Aorta (tissue), 5 donors: ENCODE data around the gene DMAP1. TPM values are rescaled to one million over a fixed set of nuclear protein-coding genes. Genes with fewer than 3 reads are reported as not detected.

ENCODE experiments used
- ATAC-seq: fragments of 200-7000 bp; cut with Tn5 transposase; one replicate; pipeline ENCODE4 v1.9.1; 2022; ENCODE audit warnings: moderate library complexity; ENCODE audit not compliant: low FRiP score
- DNase-seq, 2 donors: peaks; one replicate each; pipeline ENCODE4 v3.0.0-alpha.2; 2020
- H3K27ac ChIP-seq, 2 donors: one replicate each; pipeline ENCODE4 v1.5.1; 2013; ENCODE audit warnings: low read length in 2 of 2, mild to moderate bottlenecking in 2 of 2, moderate library complexity in 2 of 2, control low read depth in 1 of 2, inconsistent platforms in 1 of 2, low read depth in 1 of 2
- H3K27me3 ChIP-seq, 2 donors: one replicate each; pipeline ENCODE4 v1.6.1; 2013; ENCODE audit warnings: control low read depth in 1 of 2, low read length in 1 of 2, mild to moderate bottlenecking in 1 of 2, moderate library complexity in 1 of 2; ENCODE audit not compliant: insufficient read depth in 2 of 2, control insufficient read depth in 1 of 2
- H3K36me3 ChIP-seq, 2 donors: one replicate each; pipeline ENCODE4 v1.6.1; 2013; ENCODE audit warnings: control low read depth in 1 of 2, low read length in 1 of 2, mild to moderate bottlenecking in 1 of 2; ENCODE audit not compliant: insufficient read depth in 2 of 2, control insufficient read depth in 1 of 2
- H3K4me1 ChIP-seq, 2 donors: one replicate each; pipeline ENCODE4 v1.6.1; 2013; ENCODE audit warnings: low read length in 2 of 2, control low read depth in 1 of 2, mild to moderate bottlenecking in 1 of 2, moderate library complexity in 1 of 2; ENCODE audit not compliant: insufficient read depth in 2 of 2, control insufficient read depth in 1 of 2
- H3K4me3 ChIP-seq, 2 donors: one replicate each; pipeline ENCODE4 v1.5.1; 2013; ENCODE audit warnings: low read length in 2 of 2, control low read depth in 1 of 2, mild to moderate bottlenecking in 1 of 2
- H3K9me3 ChIP-seq: one replicate; pipeline ENCODE4 v1.6.1; 2013; ENCODE audit warnings: mild to moderate bottlenecking, low read length; ENCODE audit not compliant: control insufficient read depth
- WGBS, 2 donors: extraction: QIAGEN DNeasy Blood & Tissue Kit; methylation state at CpG; one replicate each; pipeline ENCODE4 v1.1.7; 2013; 5-methylcytosine and 5-hydroxymethylcytosine counted together
- intact Hi-C, 2 donors: fragments of 100-400 bp; cut with DNase I; formaldehyde crosslinking; loops; one replicate each; pipeline versions ENCODE4 v1.14.2 to v1.15.0; 2022
- polyA plus RNA-seq, 2 donors: library from polyadenylated mRNA; stranded (reverse); fragments of 200-250 nt; gene quantifications; one replicate each; pipeline ENCODE4 v1.2.3, GENCODE V29; 2013
- total RNA-seq, 2 donors: library from RNA; stranded (reverse); fragmentation: NEBNext Ultra II Directional; extraction: Animal tissue kit (Norgen Biotek cat#: 25700); gene quantifications; one replicate each; pipeline ENCODE4 v1.2.1, GENCODE V29; 2021
- donor health status: healthy with polysubstance abuse.
- donor health status: Bipolar disorder and iron deficiency.
- donor health status: DM: no; HTN: no; CAD: no.
- donor health status: DM: no; HTN: no; CAD: no.
- donor health status: DM: yes; HTN: yes; CAD: no.

Gene DMAP1
- total and polyA plus RNA-seq, 4 donors: 21.8 to 134 (median 33.3) TPM

DNA sequence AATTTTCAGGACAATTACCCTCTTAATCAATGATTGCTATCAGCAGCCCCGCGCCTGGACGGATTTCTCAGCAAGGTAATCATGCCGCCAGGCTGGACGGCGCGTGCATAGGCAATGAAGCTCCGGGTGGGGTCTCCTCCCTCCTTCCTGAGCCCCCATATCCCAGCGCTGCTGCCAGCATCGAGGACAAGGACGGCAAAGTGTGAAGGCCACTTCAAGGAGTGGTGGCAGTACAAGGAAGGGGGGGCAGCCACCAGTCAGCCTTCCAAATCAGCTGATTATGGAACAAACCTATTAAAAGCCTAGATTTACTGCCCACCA lies 51.1 kb downstream of the DMAP1 start:
- H3K27ac ChIP-seq: no peak overlapping the region
- no peak overlapping the region for H3K4me3 ChIP-seq
- no peak for ATAC-seq
- WGBS, 2 donors: 94 to 96% methylated on average over 11 of the region's 11 CpGs
- H3K4me1 ChIP-seq: no peaks in the 10 kb centered on the region
- no peaks in the 10 kb centered on the region for H3K9me3 ChIP-seq
- no peaks in the 10 kb centered on the region for H3K36me3 ChIP-seq
- intact Hi-C loops: no loop called here
- DNase-seq: no peak
- no peaks in the 10 kb centered on the region for H3K27me3 ChIP-seq

DNA sequence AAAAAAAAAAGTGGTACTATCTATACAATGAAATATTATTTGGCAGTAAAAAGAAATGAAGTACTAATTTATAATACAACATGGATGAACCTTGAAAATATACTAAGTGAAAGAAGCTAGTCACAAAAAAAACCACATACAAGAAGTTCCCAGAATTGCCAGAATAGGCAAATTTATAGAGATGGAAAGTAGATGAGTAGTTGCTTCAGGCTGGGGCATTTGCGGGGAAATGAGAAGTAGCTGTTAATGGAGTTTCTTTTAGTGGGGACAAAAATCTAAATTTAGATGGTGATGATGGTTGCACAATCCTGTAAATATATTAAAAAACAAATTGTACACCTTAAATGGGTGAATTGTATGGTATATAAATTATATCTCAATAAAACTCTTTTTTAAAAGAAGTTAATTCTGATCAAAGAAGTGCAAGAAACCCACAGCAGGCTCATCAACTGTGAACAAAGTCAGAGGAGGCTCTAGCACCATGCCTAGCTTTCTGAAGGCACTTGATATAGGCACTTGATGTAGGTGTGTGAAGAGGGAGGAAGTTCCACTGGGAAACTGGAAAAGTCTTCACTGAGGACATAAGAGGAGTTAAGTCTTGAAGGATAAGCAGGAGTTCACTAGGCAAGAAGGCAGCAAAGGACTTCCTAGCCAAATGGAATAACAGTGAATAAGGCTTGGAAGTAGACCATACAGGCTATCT lies 52.5 kb downstream of the DMAP1 start:
- H3K27ac ChIP-seq: no peak overlapping the region
- WGBS, 2 donors: 93 to 100% methylated on average over 1 of the region's 1 CpG
- no peaks in the 10 kb centered on the region for H3K27me3 ChIP-seq
- no peak overlapping the region for H3K4me3 ChIP-seq
- intact Hi-C loops: no loop called here
- H3K36me3 ChIP-seq: no peaks in the 10 kb centered on the region
- ATAC-seq: no peak
- DNase-seq: no peak
- no peaks in the 10 kb centered on the region for H3K9me3 ChIP-seq
- no peaks in the 10 kb centered on the region for H3K4me1 ChIP-seq

GRCh38 chr1:44266400-44267344 lies 53.4 kb downstream of the DMAP1 start:
- 93 to 96% methylated on average over 6 of the region's 6 CpGs for WGBS, 2 donors
- no peaks in the 10 kb centered on the region for H3K9me3 ChIP-seq
- intact Hi-C loops: no loop called here
- no peaks in the 10 kb centered on the region for H3K27me3 ChIP-seq
- ATAC-seq (no peak), DNase-seq (no peak)
- no peak overlapping the region for H3K27ac ChIP-seq
- H3K4me3 ChIP-seq: no peak overlapping the region
- no peaks in the 10 kb centered on the region for H3K36me3 ChIP-seq
- H3K4me1 ChIP-seq: no peaks in the 10 kb centered on the region

DNA sequence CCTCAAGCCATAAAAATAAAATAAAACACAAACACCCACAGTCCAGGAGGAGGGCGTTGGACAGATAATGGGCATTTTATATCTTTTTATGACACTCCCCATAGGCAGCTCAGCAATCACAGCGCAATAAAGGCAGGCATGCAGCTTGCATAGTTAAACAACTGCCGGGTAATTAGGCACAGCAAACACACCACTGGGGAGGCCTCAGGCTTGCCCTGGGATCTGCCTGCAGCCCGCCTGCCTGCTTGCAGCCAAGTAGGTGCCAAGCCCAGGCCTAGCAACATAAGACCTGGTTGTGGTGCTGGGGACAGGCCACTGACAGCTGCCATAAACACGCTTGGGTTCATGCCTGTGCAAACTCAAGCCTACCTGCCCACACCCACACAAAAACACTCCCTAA lies 54.2 kb downstream of the DMAP1 start:
- Histone ChIP-seq H3K4me1 (no peaks in the 10 kb centered on the region), H3K4me3 (no peak overlapping the region), H3K9me3 (no peaks in the 10 kb centered on the region), H3K27me3 (no peaks in the 10 kb centered on the region), H3K36me3 (no peaks in the 10 kb centered on the region), H3K27ac (no peak overlapping the region)
- WGBS, 2 donors: 96 to 98% methylated on average over 5 of the region's 5 CpGs
- ATAC-seq (no peak), DNase-seq (no peak)
- intact Hi-C loops: no loop called here

DNA sequence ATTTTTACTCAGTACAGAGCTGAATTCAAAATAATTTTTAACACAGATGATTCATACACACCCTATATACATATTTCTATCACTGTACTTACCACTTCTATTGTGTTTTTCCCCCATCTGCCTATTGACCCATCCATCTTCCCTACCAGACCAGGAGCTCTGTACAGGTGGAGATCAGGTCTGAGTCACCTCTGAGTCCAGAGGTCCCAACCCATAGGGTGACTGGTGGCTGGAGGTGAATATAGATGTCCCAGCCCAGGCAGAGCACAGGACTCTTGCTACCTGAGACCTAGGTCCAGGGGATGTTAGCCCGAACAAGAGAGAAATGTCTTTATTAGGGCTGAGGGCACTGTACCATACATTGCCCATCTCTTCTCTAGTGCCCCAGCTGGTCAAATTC lies 54.8 kb downstream of the DMAP1 start:
- Histone ChIP-seq H3K4me3 (no peak overlapping the region), H3K27me3 (no peaks in the 10 kb centered on the region), H3K4me1 (no peaks in the 10 kb centered on the region), H3K9me3 (no peaks in the 10 kb centered on the region), H3K36me3 (no peaks in the 10 kb centered on the region), H3K27ac (no peak overlapping the region)
- 92 to 100% methylated on average over 1 of the region's 1 CpG for WGBS, 2 donors
- intact Hi-C loops: no loop called here
- DNase-seq (no peak), ATAC-seq (no peak)

Other genes starting within 250 kb of the DMAP1 start
- 10 to 100 TPM; 11.8 to 14.7 TPM for gene DPH2, start 243.5 kb upstream of the DMAP1 start, total RNA-seq
- 10 to 100 TPM in 1 of 2 donors, 1 to 10 TPM in 1; 6.0 to 15.8 TPM for gene DPH2, start 243.5 kb upstream of the DMAP1 start, polyA plus RNA-seq
- gene ATP6V0B, start 238.5 kb upstream of the DMAP1 start, total RNA-seq: 10 to 100 TPM; 77.9 to 79.8 TPM
- gene ATP6V0B, start 238.5 kb upstream of the DMAP1 start, polyA plus RNA-seq: 100 to 1,000 TPM; 109 to 119 TPM
- gene B4GALT2, start 234.3 kb upstream of the DMAP1 start, total RNA-seq: 10 to 100 TPM; 31.8 to 32.2 TPM
- 10 to 100 TPM; 34.8 to 40.2 TPM for gene B4GALT2, start 234.3 kb upstream of the DMAP1 start, polyA plus RNA-seq
- 1 to 10 TPM; 2.6 to 6.0 TPM for gene CCDC24, start 221.9 kb upstream of the DMAP1 start, total RNA-seq
- 10 to 100 TPM in 1 of 2 donors, 1 to 10 TPM in 1; 5.8 to 29.7 TPM for gene CCDC24, start 221.9 kb upstream of the DMAP1 start, polyA plus RNA-seq
- gene SLC6A9, start 182.0 kb upstream of the DMAP1 start, total RNA-seq: 10 to 100 TPM in 1 of 2 donors, 1 to 10 TPM in 1; 5.5 to 18.9 TPM
- gene SLC6A9, start 182.0 kb upstream of the DMAP1 start, polyA plus RNA-seq: 1 to 10 TPM; 1.3 to 7.5 TPM
- under 1 TPM; 0.16 to 0.33 TPM for gene KLF17, start 94.7 kb upstream of the DMAP1 start, total RNA-seq
- under 1 TPM; 0.13 to 0.15 TPM for gene KLF17, start 94.7 kb upstream of the DMAP1 start, polyA plus RNA-seq
- gene KLF18, start 71.8 kb upstream of the DMAP1 start, total RNA-seq: not detected
- gene KLF18, start 71.8 kb upstream of the DMAP1 start, polyA plus RNA-seq: not detected
- 10 to 100 TPM; 44.2 to 45.5 TPM for gene ERI3, start 141.8 kb downstream of the DMAP1 start, total RNA-seq
- gene ERI3, start 141.8 kb downstream of the DMAP1 start, polyA plus RNA-seq: 10 to 100 TPM; 31.4 to 55.2 TPM
- gene RNF220, start 191.8 kb downstream of the DMAP1 start, total RNA-seq: 10 to 100 TPM; 49.0 to 56.5 TPM
- 10 to 100 TPM; 44.2 to 70.5 TPM for gene RNF220, start 191.8 kb downstream of the DMAP1 start, polyA plus RNA-seq